CD4-positive, alpha-beta T cell treated with Interleukin-15 for 4 hours (primary cell): ENCODE measurements around the gene FUT3.
"Not testable (repeated sequence)": the region's sequence is repeated elsewhere in the genome, so short reads cannot be mapped to it uniquely, and the experiment has no call there.

Experiments
- DNase-seq: peaks from one replicate; pipeline ENCODE4 v3.0.0-alpha.2; 2020; ENCODE audit warnings: low spot score

Gene FUT3

GRCh38 chr19:5881543-5882299, 30.5 kb upstream of the FUT3 start:
- no peak for DNase-seq

- no peak for DNase-seq
Observed at GRCh38 chr19:5880604-5881078, 29.4 kb upstream of the FUT3 start.

GRCh38 chr19:5880196-5880595, 28.9 kb upstream of the FUT3 start:
- no peak for DNase-seq

GRCh38 chr19:5877882-5878281, 26.6 kb upstream of the FUT3 start:
- no peak for DNase-seq

- DNase-seq = no peak
Observed at GRCh38 chr19:5877427-5877826, 26.2 kb upstream of the FUT3 start.

- DNase-seq = not testable (repeated sequence)
Observed at GRCh38 chr19:5874496-5874895, 23.2 kb upstream of the FUT3 start.

- DNase-seq = no peak
Observed at GRCh38 chr19:5873617-5874199, 22.5 kb upstream of the FUT3 start.

- DNase-seq = no peak
Observed at GRCh38 chr19:5870986-5871394, 19.7 kb upstream of the FUT3 start.

GRCh38 chr19:5867201-5868136, 16.2 kb upstream of the FUT3 start:
- DNase-seq = no peak

- no peak for DNase-seq
Observed at GRCh38 chr19:5865772-5866171, 14.5 kb upstream of the FUT3 start.

- no peak for DNase-seq
Observed at GRCh38 chr19:5864725-5865486, 13.7 kb upstream of the FUT3 start.

- no peak for DNase-seq
Observed at GRCh38 chr19:5864013-5864720, 12.9 kb upstream of the FUT3 start.

- no peak for DNase-seq
Observed at GRCh38 chr19:5863030-5863665, 11.9 kb upstream of the FUT3 start.

- DNase-seq = no peak
Observed at GRCh38 chr19:5857203-5858081, 6.2 kb upstream of the FUT3 start.

GRCh38 chr19:5855151-5855550, 3.9 kb upstream of the FUT3 start:
- not testable (repeated sequence) for DNase-seq

GRCh38 chr19:5854121-5854520, 2.9 kb upstream of the FUT3 start:
- not testable (repeated sequence) for DNase-seq

- no peak for DNase-seq
Observed at GRCh38 chr19:5850743-5851293, 431 bp downstream of the FUT3 start.

GRCh38 chr19:5850189-5850588, 1.1 kb downstream of the FUT3 start:
- no peak for DNase-seq

GRCh38 chr19:5848621-5849020, 2.6 kb downstream of the FUT3 start:
- DNase-seq = not testable (repeated sequence)
